NOMO-1 treated with dmso at 0.1 percent for 144 hours (cell line): ENCODE measurements around the gene FGD6.
"Not testable (repeated sequence)": the region's sequence is repeated elsewhere in the genome, so short reads cannot be mapped to it uniquely, and the experiment has no call there.

ENCODE experiments used
- DNase-seq: peaks from one replicate; lab custom pipeline; 2025; ENCODE audit not compliant: unreplicated experiment; lab: John Stamatoyannopoulos, UW

Gene FGD6

GRCh38 chr12:95217377-95218149, at the start of gene FGD6, which contains the start of gene VEZT:
FGD6 (minus strand) TSS chr12:95217467; CDS start chr12:95217240, 227 bp downstream.
VEZT (plus strand) TSS chr12:95217807; CDS start chr12:95217851, 44 bp downstream.
- DNase-seq: peak; percentile 99

GRCh38 chr12:95266254-95266653, 49.0 kb upstream of the FGD6 start:
- no peak for DNase-seq

- DNase-seq: no peak
Measured at GRCh38 chr12:95265765-95266164, 48.5 kb upstream of the FGD6 start.

GRCh38 chr12:95262808-95263207, 45.5 kb upstream of the FGD6 start:
- no peak for DNase-seq

GRCh38 chr12:95261109-95261508, 43.8 kb upstream of the FGD6 start:
- no peak for DNase-seq

GRCh38 chr12:95259368-95259767, 42.1 kb upstream of the FGD6 start:
- no peak for DNase-seq

GRCh38 chr12:95258803-95259202, 41.5 kb upstream of the FGD6 start:
- no peak for DNase-seq

GRCh38 chr12:95258151-95258550, 40.9 kb upstream of the FGD6 start:
- no peak for DNase-seq

- DNase-seq: no peak
Measured at GRCh38 chr12:95257541-95257940, 40.3 kb upstream of the FGD6 start.

- DNase-seq: no peak
Measured at GRCh38 chr12:95253386-95253785, 36.1 kb upstream of the FGD6 start.

GRCh38 chr12:95248604-95249360, 31.5 kb upstream of the FGD6 start:
- no peak for DNase-seq

- DNase-seq: no peak
Measured at GRCh38 chr12:95248095-95248494, 30.8 kb upstream of the FGD6 start.

GRCh38 chr12:95244350-95244749, 27.1 kb upstream of the FGD6 start:
- no peak for DNase-seq

- DNase-seq: no peak
Measured at GRCh38 chr12:95243497-95244183, 26.4 kb upstream of the FGD6 start.

- DNase-seq: no peak
Measured at GRCh38 chr12:95241761-95242506, 24.7 kb upstream of the FGD6 start.

- not testable (repeated sequence) for DNase-seq
Measured at GRCh38 chr12:95241138-95241537, 23.9 kb upstream of the FGD6 start.

GRCh38 chr12:95240556-95240955, 23.3 kb upstream of the FGD6 start:
- no peak for DNase-seq

GRCh38 chr12:95239835-95240234, 22.6 kb upstream of the FGD6 start:
- not testable (repeated sequence) for DNase-seq

- DNase-seq: no peak
Measured at GRCh38 chr12:95239216-95239615, 21.9 kb upstream of the FGD6 start.

- no peak for DNase-seq
Measured at GRCh38 chr12:95238150-95238549, 20.9 kb upstream of the FGD6 start.

- no peak for DNase-seq
Measured at GRCh38 chr12:95237315-95237714, 20.0 kb upstream of the FGD6 start.
